GM21423 (cell line): Measurements from ENCODE around the gene ADCY3.
"Not testable (repeated sequence)": the region's sequence is repeated elsewhere in the genome, so short reads cannot be mapped to it uniquely, and the experiment has no call there.

Experiments
- ATAC-seq: cut with Tn5 transposase; IDR thresholded peaks from one replicate; pipeline ENCODE4 v1.9.1; 2021; ENCODE audit warnings: mild to moderate bottlenecking, moderate library complexity; ENCODE audit not compliant: unreplicated experiment

Gene ADCY3

GRCh38 chr2:24853046-24853445 is 67.0 kb downstream of the ADCY3 start:
- no peak for ATAC-seq

- ATAC-seq, result no peak
Observed at GRCh38 chr2:24852431-24853020, 67.5 kb downstream of the ADCY3 start.

GRCh38 chr2:24852026-24852425 is 68.0 kb downstream of the ADCY3 start:
- no peak for ATAC-seq

DNA sequence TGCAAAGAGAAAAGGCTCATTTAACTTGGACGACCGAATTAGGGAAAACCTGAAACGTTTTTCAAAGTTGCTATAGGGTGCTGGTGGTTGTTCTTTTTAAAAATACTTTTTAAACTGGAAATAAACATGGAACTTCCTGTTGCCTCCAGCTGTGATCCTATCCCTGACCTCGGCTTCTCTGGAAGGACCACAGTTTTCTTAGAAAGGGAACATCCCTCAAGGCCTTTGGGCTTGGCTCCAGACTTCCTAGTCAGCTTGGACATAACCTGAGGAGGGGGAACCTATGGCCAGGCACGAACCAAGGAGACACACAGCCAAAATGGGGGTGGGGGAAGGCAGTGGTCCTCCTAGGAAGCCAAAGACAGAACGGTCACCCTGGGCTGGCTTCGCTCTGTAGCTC is 69.1 kb downstream of the ADCY3 start:
- no peak for ATAC-seq

DNA sequence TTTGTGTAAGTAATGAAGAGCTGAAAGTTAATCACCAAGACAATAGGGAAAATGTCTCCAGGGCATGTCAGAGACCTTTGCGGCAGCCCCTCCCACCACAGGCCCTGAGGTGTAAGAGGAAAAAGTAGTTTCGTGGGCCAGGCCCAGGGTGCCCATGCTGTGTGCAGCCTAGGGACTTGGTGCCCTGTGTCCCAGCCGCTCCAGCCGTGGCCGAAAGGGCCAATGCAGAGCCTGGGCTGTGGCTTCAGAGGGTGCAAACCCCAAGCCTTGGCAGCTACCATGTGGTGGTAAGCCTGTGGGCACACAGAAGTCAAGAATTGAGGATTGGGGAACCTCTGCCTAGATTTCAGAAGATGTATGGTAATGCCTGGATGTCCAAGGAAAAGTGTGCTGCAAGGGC is 74.3 kb downstream of the ADCY3 start:
- ATAC-seq, result no peak

- ATAC-seq, result no peak
Observed at GRCh38 chr2:24844023-24844685, 75.9 kb downstream of the ADCY3 start.

DNA sequence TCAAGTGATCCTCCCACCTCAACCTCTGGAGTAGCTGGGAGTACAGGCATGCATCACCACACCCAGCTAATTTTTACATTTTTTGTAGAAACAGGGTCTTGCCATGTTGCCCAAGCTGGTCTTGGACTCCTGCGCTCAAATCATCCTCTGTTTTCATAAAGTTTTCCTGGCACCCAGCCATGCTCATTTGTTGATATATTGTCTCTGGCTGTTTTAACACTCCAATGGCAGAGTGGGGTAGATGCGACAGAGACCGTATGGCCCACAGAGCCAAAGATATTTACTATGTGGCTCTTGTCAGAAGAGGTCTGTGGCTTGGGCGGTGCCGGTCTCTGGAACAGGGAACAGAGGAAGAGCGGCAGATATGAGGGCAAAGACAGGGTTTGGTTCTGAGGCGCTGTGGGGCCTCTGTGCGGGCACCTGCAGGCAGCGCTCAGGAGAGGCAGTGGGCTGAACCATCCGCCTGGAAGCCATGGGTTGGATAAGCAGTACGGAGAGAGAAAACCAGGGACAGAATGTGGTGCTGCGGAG is 76.6 kb downstream of the ADCY3 start:
- ATAC-seq, result no peak

DNA sequence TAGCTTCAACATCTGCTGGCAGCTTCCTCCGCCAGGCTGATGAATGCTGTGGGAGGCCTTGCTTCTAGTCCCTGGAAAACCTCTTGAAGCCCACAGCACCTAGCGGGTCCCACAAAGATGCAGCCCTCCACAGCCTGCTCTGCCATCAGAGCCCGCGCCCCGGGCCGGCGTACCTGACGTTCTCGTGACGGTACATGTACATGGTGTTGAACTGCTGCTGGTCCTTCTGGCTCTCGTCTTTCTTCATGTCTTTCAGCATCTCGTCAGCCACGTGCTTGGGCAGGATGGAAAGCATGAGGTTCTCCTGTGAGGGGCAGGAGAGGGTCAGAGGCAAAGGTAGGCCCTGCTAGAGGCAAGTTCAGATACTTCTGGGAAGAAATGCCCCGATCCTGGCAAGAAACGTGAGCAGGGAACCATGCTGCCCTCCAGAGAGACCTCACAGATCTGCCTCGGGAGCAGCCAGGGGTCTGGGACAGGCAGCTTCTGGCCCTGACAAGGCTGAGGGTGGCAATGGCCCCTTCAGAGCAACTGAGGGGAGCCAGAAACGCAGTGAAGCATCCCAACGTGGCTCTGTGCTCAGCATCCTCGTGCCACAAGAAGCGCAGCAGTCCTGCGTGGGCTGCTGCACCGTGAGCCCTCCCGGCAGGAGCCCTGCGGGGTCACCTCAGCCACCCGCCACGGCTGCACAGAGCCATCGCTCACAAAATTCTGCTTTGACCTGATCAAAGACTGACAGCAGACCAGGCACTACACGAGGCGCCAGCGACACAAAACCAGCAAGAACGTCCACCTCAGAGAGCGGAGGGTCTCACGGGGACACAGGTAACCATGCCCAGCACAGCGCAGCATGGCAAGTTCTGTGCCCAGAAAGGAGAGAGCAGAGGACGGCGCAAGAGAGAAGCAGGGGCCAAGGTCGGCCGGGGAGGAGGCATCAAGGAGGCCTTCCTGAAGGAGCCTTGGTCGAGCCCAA is 77.7 kb downstream of the ADCY3 start:
- no peak for ATAC-seq

- ATAC-seq, result no peak
Observed at GRCh38 chr2:24840962-24841945, 78.8 kb downstream of the ADCY3 start.

GRCh38 chr2:24840164-24840869 is 79.7 kb downstream of the ADCY3 start:
- no peak for ATAC-seq

DNA sequence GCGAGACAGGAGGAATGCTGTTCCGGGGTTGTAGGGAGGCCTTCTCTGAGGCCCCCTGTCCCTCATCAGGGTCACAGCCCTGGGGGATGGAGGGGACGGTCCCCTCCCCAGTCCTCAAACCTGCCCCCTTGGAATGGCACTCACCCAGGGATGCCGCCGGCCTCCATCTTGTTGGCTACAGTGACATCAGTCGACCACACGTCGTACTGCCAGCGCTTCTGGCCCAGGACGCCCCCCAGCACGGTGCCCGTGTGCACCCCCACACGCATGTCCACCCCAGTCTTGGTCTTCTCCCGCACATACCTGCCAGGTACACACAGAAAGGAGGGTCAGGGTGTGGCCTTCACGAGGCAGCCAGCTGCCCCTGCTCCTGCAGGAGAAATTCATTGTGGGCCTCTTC is 80.3 kb downstream of the ADCY3 start:
- no peak for ATAC-seq

GRCh38 chr2:24838541-24838940 is 81.5 kb downstream of the ADCY3 start:
- ATAC-seq, result no peak

- no peak for ATAC-seq
Observed at GRCh38 chr2:24837996-24838513, 82.0 kb downstream of the ADCY3 start.

DNA sequence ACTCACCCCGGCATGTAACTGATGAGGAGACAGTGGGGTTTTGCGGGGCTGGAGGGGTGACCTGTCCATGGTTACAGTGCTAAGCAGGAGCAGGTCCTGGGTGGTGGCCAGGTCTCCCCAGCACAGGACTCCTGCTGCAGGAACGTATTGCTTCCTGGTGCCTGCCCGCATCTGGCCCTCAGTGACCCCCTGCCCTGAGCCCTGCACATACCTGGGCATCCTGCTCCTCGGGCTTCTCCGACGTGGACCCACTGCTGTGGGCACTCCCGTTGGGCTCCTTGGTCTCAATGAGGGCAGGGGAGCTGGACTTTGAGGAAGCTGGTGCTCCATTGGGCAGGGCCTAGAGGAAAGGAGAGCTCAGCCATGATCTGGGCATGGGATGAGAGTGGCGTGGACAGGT is 83.3 kb downstream of the ADCY3 start:
- ATAC-seq, result no peak

- ATAC-seq, result no peak
Observed at GRCh38 chr2:24836206-24836605, 83.8 kb downstream of the ADCY3 start.

GRCh38 chr2:24835411-24835810 is 84.6 kb downstream of the ADCY3 start:
- not testable (repeated sequence) for ATAC-seq

DNA sequence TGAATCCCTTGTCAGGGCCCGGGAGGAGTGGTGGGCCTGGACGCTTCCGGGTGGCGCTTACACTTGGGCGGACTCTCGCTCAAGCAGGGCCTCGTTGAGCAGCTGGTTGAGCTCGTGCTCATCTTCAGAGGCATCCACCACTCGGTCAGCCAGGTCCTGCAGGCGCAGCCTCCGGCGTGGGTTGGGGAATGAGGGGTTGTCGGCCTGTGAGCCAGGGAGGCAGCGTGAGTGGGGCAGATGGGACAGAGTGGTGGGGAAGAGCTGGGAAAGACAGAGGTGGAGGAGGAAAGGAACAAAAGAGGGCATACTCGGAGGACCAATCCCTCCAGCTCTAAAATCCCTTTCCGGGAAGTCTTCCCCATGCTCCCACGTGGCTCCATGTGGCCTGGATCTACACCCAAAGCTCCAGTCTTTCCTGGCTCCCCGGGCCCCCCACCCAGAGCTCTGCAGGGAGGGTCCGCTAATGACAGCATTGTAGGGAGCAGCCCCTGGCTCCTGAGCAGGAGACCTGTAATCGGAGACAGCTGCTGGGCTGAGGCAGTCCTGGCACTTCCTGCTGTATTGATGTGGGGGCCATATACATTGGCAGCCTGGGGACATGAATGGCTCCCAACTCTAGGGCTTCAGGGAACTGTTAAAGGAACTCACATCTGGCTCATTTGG is 85.2 kb downstream of the ADCY3 start:
- no peak for ATAC-seq

GRCh38 chr2:24833821-24834732 is 86.0 kb downstream of the ADCY3 start:
- ATAC-seq, result no peak
